ENCODE results near the gene VPS54. TPM values are rescaled to one million over a fixed set of nuclear protein-coding genes. Genes with fewer than 3 reads are reported as not detected.
"Not testable (repeated sequence)": the region's sequence is repeated elsewhere in the genome, so short reads cannot be mapped to it uniquely, and the experiment has no call there.

Gene VPS54
- polyA plus RNA-seq, 3 donors: 44.5 to 58.5 (median 46.1) TPM

GRCh38 chr2:63977904-63978303 is 41.3 kb downstream of the VPS54 start:
- DNase-seq (ENCODE audit: extremely low read depth in 1 of 11, low read depth in 9 of 11, low spot score in 4 of 11): no peak

- DNase-seq (ENCODE audit: extremely low read depth in 1 of 11, low read depth in 9 of 11, low spot score in 4 of 11): no peak
Observed at GRCh38 chr2:63976125-63976510, 43.1 kb downstream of the VPS54 start.

- no peak for DNase-seq (ENCODE audit: extremely low read depth in 1 of 11, low read depth in 9 of 11, low spot score in 4 of 11)
Observed at GRCh38 chr2:63975437-63976124, 43.6 kb downstream of the VPS54 start.

- not testable (repeated sequence) for DNase-seq (ENCODE audit: extremely low read depth in 1 of 11, low read depth in 9 of 11, low spot score in 4 of 11)
Observed at GRCh38 chr2:63975036-63975435, 44.2 kb downstream of the VPS54 start.

DNA sequence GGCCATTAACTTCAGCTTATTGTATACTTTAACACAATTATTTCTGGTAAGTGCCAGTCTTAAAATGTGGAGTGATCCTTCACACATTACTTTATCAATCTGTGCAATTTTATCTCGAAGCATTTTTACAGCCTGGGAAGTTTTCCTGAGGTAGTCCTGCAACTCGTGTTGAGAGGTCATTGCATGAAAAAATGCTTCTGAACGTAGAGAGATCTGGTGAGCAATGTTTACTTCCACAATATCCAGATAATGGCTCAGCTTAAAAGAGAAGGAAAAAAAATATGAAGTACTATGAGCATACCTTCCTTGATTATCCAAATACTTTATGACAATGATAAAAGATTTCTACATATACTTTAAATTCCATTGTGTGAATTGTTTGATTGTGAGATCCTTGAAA is 57.0 kb downstream of the VPS54 start:
- no peak for DNase-seq (ENCODE audit: extremely low read depth in 1 of 11, low read depth in 9 of 11, low spot score in 4 of 11)

DNA sequence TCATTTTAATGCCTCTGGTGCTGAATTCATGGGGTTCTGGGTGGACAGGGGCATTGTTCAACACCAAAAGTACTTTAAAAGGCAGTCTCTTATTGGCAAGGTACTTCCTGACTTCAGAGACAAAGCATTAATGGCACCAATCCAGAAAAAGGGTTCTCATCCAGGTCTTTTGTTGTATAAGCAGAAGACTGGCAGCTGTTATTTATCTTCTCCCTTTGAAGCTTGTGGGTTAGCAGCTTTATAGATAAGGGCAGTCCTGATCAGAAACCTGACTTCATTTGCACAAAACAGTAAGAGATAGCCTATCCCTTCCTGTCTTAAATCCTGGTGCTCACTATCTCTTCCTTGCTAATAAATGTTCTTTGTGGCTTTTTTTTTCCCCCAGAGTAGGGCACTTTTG is 68.8 kb downstream of the VPS54 start:
- DNase-seq (ENCODE audit: extremely low read depth in 1 of 11, low read depth in 9 of 11, low spot score in 4 of 11): no peak

DNA sequence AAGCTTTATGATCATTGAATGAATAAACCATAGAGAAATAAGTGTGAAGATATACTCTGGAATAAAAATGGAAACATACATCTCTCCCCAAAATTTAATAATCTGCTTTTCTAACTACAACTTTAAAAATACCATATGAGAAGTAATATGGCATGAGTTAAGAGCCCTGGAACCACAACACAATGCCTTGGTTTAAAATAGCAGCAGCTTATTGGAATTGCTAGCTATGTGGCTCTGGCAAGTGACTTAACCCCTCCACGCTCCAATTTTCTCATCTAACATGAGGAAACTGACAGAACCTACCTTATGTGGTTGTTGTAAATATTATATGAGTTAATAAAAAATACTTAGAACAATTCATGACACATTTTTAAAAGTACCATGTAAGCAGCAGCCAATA is 76.4 kb downstream of the VPS54 start:
- no peak for DNase-seq (ENCODE audit: extremely low read depth in 1 of 11, low read depth in 9 of 11, low spot score in 4 of 11)

GRCh38 chr2:63932104-63932503 is 87.1 kb downstream of the VPS54 start:
- not testable (repeated sequence) for DNase-seq (ENCODE audit: extremely low read depth in 1 of 11, low read depth in 9 of 11, low spot score in 4 of 11)

DNA sequence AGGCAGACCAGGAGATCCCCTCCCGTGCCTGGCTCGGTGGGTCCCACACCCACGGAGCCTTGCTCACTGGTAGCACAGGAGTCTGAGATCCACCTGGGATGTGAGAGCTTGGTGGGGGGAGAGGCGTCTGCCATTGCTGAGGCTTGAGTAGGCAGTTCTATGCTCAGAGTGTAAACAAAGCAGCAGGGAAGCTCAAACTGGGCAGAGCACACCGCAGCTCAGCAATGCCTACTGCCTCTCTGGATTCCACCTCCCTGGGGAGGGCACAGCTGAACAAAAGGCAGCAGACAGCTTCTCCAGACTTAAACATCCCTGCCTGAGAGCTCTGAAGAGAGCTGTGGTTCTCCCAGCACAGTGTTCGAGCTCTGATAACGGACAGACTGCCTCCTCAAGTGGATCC is 92.4 kb downstream of the VPS54 start:
- no peak for DNase-seq (ENCODE audit: extremely low read depth in 1 of 11, low read depth in 9 of 11, low spot score in 4 of 11)

- no peak for DNase-seq (ENCODE audit: extremely low read depth in 1 of 11, low read depth in 9 of 11, low spot score in 4 of 11)
Observed at GRCh38 chr2:63914311-63914710, 104.9 kb downstream of the VPS54 start.

- DNase-seq (ENCODE audit: extremely low read depth in 1 of 11, low read depth in 9 of 11, low spot score in 4 of 11): no peak
Observed at GRCh38 chr2:63903003-63903402, 116.2 kb downstream of the VPS54 start.

DNA sequence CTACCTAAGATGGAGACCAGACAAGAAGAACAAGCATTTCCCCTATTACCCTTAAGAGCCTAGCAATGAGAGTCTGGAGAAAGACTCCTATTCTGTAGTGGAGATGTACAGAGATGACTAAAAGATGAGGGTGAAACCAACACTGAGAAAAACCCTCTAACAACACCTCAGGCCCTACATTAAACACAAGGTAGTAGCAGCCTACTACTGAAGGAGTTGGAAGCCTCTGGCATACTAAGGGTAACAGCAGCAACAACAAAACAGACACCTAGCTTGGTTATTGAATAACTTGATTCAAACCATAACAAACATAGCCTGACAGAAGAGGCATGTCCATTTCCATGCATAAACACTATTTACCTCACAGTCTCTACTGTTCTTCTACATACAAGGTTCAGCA is 117.1 kb downstream of the VPS54 start:
- DNase-seq (ENCODE audit: extremely low read depth in 1 of 11, low read depth in 9 of 11, low spot score in 4 of 11): no peak

- no peak for DNase-seq (ENCODE audit: extremely low read depth in 1 of 11, low read depth in 9 of 11, low spot score in 4 of 11)
Observed at GRCh38 chr2:63899639-63900038, 119.6 kb downstream of the VPS54 start.

DNA sequence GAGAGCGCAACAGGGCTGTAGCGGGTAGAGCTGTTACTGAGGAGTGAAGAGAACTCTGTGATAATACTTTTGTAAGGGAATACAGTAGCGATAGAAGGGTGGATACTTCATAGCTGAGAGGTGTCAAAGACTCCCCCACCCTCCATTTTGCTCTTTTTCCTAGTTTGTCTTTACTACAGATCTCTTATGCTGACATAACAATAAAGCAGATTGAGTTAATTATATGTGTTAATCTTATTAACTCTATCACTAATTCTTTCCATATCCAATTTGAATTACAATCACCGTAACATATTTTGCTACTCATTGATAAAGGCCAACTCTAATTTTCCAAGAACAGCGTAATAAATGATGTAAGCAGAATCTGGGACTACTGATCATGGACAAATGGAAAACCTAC is 120.4 kb downstream of the VPS54 start:
- DNase-seq (ENCODE audit: extremely low read depth in 1 of 11, low read depth in 9 of 11, low spot score in 4 of 11): no peak

- DNase-seq (ENCODE audit: extremely low read depth in 1 of 11, low read depth in 9 of 11, low spot score in 4 of 11): no peak
Observed at GRCh38 chr2:63894167-63894566, 125.1 kb downstream of the VPS54 start.

DNA sequence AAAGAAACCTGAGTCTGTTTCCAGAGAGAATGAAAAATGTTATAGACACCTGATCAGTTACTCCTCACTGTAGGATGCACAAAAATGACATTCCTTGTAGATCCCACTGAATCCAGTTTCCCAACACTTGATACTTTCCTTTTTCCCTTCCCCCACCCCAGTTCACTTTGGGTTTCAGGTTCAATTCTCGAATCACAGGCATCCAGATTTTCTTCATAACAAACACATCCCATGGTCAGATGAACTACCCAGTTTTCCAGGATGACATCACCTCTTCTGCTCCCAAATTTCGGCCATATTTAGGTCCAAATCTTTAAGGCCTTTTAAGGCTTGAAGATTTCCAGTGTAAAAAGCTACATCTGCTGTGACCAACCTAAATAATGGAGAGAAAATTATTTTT is 126.1 kb downstream of the VPS54 start:
- peak in 1 of 11 donors; percentile 4 for DNase-seq (ENCODE audit: extremely low read depth in 1 of 11, low read depth in 9 of 11, low spot score in 4 of 11)

DNA sequence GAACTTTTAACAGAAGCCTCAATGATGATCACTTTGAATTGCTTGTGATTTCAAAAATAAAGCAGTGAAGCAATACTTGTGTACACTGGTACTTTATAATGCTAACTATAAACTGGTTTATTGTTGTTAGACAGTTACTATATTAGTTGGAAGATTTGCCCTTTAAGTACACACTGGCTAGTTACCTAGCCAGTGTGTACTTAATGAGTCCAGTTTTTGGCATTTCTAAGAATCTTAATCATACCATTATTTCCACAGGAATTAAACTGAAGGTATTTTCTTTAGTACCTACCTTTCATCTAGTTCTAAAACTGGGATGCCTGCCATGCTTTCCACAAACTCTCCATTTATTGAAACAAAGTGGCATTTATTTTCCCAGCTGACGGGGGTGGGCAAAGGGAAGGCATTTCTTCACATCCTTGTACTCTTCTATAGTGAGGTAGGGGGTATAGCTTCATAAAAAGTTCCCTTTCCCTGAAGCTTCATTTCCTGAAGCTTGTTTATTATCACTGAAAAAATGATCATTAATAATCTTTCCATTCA is 127.7 kb downstream of the VPS54 start:
- no peak for DNase-seq (ENCODE audit: extremely low read depth in 1 of 11, low read depth in 9 of 11, low spot score in 4 of 11)

- DNase-seq (ENCODE audit: extremely low read depth in 1 of 11, low read depth in 9 of 11, low spot score in 4 of 11): no peak
Observed at GRCh38 chr2:63890678-63891077, 128.6 kb downstream of the VPS54 start.

DNA sequence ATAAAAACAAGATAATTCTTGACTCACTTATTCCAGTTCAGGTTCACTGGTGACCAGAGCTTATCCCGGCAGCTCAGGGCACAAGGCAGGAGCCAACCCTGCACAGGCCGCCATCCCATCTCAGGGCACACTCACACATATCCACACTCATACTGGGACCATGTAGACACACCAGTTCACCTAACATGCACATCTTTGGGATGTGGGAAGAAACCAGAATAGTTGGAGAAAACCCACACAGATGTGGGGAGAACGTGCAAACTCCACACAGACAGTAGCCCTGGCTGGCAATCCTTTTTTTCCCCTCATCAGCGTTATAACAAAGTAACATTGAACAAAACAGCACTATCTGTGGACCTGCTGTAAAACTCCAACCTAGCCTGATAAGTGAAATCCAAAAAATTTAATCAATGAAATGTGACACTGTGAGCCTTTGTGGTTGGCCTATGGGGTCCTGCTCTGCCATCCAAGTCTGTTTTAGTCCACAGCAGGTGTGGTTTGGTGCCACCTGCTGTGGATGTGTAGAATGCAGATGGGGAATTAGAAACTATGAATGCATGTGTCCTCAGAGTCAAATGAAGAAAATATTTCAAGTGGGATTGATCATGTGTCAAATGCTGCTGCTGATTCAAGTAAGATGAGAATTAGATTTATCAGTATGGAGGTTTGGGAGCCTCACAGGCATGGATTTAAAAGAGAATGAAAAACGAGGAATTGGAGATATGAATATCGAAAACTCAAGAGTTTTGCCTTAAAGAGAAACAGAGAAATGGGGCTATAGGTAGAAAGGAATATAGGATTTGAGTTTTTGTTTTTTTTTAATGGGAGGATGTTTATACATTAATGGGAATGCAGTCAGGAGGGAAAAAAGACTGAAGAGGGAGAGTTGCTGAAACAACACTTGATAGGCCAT is 130.5 kb downstream of the VPS54 start:
- DNase-seq (ENCODE audit: extremely low read depth in 1 of 11, low read depth in 9 of 11, low spot score in 4 of 11): peak; percentile 15 to 52 (median 26)

- DNase-seq (ENCODE audit: extremely low read depth in 1 of 11, low read depth in 9 of 11, low spot score in 4 of 11): no peak
Observed at GRCh38 chr2:63888053-63888452, 131.2 kb downstream of the VPS54 start.
